Measurements from ENCODE around the gene KIF5B.
"Not testable (repeated sequence)": the region's sequence is repeated elsewhere in the genome, so short reads cannot be mapped to it uniquely, and the experiment has no call there.

The KIF5B gene

DNA sequence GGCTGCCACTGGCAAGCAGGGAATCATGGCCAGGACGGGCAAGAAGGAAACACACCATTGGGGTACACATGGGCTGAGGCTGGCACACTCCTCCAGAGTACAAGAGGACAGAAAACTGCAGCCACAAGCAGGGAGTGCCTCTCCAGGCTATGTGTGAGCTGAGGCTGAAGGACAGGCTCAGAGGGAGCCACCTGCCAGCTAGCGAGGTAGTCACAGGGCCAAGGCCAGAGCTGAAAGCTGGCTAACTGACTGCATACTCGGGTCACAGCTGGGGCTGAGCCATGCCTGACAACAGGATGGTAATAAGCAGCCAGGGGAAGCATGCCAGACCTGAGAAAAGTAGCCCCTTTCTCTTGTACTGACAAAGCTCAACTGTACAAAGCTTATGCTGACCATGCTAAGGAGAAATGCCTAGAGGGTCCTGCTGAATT lies 52.0 kb downstream of the KIF5B start:
- no peak for DNase-seq

- DNase-seq = no peak
Measured at GRCh38 chr10:32002531-32002930, 53.7 kb downstream of the KIF5B start.

DNA sequence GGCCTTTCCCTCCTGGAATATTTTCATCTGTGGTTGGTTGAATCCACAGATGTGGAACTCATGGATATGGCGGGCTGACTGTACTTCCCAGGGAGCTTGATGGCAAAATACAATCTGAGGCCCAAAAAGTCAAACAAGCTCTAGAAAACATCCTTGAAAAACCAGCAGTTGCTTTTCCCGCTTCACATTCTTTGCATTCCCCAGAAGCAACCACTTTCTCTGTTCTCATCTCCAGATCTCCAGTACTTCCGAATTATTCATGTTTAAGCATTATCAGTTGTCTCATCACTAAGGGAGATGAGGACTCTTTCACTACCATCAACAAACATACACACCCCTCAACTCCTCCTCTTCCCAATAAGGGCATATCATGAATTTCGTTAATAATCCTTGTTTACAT lies 55.3 kb downstream of the KIF5B start:
- no peak for DNase-seq

DNA sequence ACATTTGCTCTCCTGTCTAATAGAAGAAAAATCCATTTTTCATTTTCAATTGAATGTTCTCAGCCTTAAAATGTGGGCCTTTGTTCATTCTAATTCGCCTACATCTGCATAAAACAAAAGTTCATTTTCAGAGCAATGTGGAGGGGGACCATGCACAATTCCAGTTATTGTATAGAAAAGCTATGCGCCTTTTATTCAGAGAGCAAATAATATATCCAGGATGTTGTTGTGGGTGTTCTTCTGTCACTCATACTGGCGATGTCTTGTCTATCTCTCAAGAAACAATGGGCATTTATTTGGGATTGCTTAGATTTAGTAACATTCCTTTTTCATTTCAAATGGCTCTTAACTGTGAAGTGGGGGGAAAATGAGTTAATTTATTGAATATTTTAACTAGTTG lies 56.4 kb downstream of the KIF5B start:
- DNase-seq = no peak

DNA sequence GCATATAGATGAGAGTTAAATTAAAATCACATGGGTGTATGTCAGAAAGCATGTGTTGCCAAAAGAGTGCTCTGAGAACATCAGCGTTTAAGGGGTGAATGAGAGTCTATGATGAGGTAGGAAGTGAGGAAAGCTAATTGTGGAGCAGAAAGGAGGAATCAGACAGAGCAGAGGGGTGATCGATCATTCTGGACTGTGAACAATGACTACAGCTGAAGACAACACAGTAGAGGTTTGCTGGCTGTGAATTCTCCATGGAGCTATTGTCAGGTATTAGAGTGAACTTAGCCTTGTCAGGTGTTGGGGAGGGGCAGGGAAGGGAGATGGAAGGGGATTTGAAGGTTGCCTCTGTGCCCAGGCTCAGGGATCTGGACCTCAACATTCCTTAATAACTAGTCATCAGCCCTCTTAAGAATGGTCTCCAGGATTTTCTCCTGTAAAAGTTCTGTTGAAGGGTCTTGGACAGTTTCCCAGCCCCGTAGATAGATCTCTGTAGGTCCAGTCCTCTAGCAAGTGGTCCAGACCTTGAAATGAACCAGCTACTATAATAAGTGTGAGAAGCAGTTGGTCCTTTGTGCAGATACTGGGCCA lies 57.1 kb downstream of the KIF5B start:
- DNase-seq = no peak

- no peak for DNase-seq
Measured at GRCh38 chr10:31994926-31995325, 61.3 kb downstream of the KIF5B start.

DNA sequence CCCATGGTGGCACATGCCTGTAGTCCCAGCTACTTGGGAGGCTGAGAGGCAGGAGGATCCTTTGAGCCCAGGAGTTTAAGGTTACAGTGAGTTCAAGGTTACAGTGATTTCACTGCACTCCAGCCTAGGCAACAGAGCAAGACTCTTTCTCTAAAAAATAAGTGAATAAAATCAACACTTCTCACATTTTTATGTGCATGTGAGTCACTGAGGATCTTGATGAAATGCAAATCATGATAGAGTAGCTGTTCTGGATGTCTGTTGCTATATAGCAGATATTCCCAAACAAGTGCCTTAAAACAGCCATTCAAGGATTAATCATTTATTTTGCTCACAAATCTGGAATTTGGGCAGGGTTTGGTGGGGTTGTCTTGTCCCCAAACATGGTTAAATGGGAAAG lies 65.3 kb downstream of the KIF5B start:
- DNase-seq = no peak

DNA sequence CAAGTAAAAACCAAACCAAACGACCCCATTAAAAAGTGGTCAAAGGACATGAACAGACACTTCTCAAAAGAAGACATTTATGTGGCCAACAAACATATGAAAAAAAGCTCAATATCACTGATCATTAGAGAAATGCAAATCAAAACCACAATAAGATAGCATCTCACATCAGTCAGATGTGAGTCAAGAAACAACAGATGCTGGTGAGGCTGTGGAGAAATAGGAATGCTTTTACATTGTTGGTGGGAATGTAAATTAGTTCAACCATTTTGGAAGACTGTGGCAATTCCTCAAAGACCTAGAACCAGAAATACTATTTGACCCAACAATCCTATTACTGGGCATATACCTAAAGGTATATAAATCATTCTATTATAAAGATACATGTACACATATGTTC lies 68.4 kb downstream of the KIF5B start:
- not testable (repeated sequence) for DNase-seq

DNA sequence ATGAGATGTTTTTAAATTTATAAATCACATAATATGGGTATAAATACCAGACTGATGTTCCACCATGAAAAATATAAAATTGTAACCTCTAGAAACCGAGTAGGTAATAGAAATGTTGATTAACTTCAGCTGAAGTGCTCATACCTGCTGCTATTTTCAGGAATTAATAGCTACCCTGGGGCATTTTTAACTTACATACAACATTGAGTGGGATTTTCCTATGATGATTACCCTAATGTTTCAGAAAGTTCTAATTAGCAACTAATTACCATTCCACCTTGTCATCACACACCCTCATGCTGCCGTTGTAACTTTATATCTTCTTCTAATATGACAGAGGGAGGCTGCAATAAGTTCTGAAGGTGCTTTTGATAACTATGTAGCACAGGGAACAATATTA lies 74.1 kb downstream of the KIF5B start:
- DNase-seq = no peak

DNA sequence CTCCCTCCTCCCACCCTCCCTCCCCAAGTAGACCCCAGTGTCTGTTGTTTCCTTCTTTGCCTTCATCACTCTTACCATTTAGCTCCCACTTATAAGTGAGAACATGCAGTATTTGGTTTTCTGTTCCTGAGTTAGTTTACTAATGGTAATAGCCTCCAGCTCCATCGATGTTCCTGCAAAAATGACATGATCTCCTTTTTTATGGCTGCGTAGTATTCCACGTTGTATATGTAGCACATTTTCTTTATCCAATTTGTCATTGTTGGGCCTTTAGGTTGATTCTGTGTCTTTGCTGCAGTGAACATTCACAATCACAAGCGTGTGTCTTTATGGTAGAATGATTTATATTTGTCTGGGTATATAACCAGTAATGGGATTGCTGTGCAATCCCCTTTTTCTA lies 75.8 kb downstream of the KIF5B start:
- no peak for DNase-seq

DNA sequence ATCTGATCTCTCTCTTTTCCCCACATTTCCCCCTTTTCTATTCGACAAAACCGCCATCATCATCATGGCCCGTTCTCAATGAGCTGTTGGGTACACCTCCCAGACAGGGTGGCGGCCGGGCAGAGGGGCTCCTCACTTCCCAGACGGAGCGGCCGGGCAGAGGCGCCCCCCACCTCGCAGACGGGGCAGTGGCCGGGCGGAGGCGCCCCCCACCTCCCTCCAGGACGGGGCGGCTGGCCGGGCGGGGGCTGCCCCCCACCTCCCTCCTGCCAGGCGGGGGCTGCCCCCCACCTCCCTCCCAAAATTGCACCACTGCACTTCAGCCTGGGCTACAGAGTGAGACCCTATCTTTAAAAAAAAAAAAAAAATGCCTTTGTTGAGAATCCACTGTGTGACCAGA lies 77.2 kb downstream of the KIF5B start:
- not testable (repeated sequence) for DNase-seq

DNA sequence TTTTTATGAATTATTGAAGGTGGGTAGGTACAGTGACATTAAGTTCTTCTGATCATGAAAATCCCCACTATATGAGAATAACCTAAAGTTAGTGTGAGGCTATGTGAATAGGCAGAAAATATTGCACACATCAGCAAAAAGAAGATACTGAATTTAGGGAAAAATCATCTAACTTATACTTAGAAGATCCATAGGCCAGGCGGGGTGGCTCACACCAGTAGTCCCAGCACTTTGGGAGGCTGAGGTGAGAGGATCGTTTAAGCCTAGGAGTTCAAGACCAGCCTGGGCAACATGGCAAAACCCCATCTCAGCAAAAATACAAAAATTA lies 78.1 kb downstream of the KIF5B start:
- no peak for DNase-seq

GRCh38 chr10:31977440-31978155 lies 78.6 kb downstream of the KIF5B start:
- no peak for DNase-seq

- DNase-seq = no peak
Measured at GRCh38 chr10:31975157-31975765, 81.0 kb downstream of the KIF5B start.

- DNase-seq = no peak
Measured at GRCh38 chr10:31974434-31975124, 81.6 kb downstream of the KIF5B start.

GRCh38 chr10:31972519-31973041 lies 83.6 kb downstream of the KIF5B start:
- DNase-seq = no peak

DNA sequence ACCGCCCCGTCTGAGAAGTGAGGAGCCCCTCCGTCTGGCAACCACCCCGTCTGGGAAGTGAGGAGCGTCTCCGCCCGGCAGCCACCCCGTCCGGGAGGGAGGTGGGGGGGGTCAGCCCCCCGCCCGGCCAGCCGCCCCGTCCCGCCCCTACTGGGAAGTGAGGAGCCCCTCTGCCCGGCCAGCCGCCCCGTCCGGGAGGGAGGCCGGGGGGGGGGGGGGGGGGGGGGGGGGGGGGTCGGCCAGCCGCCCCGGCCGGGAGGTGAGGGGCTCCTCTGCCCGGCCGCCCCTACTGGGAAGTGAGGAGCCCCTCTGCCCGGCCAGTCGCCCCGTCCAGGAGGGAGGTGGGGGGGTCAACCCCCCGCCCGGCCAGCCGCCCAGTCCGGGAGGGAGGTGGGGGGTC lies 86.4 kb downstream of the KIF5B start:
- not testable (repeated sequence) for DNase-seq

DNA sequence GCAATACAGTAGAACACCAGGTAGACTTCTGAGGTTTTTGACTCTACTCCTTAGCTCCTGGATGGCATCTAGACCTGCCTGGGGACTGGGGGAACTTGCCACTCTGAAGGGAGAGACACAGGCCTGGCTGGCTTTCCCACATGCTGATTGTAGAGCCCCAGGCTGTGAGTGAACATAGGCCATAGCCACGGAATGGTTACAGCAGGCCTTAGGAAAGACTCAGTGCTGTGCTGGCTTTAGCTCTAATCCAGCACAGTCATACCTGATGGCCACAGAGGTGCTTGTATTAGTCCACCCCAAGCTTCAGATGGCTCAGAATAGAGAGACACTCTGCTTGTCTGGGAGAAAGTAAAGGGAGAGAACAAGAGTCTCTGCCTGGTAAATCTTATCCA lies 92.6 kb downstream of the KIF5B start:
- DNase-seq = no peak

DNA sequence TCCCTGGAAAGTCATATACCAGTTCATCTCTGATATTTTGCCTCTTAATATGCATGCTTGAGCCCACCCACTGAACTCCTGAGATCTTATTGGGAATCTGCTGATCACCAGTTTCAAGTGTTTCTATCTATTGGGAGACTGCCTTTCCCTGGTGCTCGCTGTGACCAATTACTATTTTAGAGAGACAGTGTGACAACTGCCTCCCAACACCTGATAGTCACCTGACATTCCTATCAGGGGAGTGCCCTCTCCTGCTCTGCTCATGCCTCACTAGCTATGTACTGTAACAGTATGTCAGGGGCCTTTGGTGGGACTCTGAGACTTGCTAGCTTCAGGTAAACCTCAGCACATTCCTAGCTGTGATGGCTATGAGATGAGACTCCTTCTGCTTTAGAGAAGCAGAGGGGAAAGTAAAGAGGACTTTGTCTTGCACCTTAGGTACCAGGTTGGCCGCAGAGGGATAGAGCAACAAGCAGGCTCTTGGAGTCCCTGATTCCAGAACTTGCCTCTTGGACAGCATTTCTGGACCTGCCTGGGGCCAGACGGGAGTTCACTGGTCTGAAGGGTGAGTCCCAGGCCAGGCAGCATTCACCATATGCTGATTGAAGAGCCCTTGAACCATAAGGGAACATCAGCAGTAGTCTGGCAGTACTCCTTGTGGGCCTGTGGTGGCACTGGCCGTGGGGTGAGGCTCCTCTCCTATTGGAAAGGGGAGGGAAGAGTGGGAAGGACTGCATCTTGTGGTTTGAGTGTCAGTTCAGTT lies 93.2 kb downstream of the KIF5B start:
- no peak for DNase-seq

GRCh38 chr10:31961277-31962074 lies 94.7 kb downstream of the KIF5B start:
- DNase-seq = no peak

DNA sequence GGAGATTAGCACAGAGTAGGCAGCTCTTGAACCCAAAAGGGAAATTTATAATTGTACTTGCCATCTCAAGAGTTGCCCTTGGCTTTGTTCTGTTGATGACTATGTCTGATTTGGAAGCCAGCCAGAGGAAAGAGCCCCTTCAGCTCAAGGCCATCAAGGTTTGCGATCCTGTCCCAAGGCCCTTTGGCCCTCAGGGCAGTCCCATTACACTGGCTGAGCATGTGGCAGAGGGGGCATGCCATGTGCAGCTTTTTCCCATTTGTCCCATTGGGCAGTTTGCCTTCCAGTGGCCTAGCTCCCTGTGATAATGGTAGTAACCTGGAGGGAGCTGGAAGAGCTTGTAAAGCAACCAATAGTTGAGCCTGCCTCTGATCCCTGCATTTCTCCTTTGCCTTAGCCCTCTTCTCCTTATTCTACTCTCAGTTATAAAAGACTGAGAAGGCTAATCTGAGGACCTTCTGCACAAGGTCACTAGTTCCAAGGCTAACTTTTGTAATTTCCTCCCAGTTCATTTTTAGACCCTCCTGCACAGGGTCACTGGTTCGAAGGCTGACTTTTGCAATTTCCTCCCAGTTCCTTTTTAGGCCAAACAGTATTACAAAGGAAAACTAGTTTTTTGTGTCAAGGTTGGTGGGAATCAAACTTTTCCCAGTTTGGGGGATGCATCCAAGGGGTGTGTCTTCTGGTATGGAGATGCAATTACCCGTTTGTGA lies 96.6 kb downstream of the KIF5B start:
- no peak for DNase-seq
